ENCODE data around the gene POFUT2.

POFUT2 gene

DNA sequence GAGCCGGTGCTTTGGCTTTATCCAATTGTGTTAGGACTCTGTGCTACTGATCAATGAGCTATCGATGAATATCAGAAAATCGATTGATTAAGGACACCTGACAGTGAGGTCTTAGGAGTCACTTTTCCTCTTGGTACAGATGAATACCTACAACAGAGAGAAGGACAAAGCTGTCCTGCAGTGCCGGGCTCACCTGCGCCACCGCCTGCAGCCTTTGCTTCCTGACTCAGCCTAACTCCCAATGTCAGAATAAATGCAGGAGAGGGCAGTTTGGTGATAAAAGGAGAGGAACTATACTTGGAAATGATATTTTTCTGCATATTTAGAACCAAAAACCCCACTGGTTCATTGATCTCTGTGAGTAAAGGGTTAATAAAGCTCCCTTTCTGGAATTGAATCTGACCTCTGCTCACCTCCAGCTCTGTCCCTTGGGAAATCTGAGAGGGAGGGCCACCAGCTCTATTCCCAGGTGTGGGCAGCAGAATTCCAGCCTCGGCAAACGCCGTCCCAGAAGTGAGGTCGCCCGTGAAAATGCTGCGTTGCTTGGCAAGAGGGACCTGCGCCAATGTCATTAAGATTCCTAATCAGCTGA lies 39.3 kb downstream of the POFUT2 start:
- no peak for DNase-seq

DNA sequence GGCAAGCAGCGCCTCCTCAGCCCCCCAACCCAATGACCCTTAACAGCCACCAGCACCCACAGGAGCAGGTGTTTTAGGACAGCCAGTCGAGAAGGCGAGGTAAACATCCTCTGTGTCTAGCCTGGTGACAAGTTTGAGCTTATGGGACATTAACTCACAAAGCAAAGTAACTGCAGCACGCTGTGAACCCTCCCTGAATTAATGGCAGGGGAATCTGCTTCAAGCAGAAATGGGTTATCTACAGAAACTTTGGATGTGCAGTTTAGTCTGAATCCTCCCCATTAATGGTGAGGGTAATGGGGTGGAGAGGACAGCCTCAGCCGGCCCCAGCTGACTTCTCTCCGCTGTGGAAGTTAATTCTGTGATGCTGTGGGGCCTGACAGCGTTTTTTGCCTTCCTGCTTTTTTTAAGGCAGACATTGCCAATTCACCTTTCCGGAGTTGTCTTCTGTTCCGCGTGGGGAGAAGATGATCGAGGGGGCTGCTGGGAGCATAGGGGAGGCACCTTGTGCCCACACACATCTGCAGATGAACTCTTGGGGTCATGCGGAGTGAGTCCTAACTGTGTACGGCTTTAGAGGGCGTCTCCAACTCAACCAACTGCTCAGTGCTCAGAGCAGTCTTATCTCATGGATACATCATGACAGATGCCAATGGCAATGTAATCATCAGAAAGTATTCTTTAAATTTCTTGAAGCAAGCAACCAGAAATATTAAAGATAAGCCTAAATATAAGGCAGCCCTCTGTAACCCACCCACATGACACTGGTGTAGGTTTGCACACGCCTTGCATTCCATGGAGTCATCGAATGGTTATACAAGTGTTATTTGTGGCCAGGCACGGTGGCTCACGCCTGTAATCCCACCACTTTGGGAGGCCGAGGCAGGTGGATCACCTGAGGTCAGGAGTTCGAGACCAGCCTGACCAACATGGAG lies 41.0 kb downstream of the POFUT2 start:
- no peak for DNase-seq

DNA sequence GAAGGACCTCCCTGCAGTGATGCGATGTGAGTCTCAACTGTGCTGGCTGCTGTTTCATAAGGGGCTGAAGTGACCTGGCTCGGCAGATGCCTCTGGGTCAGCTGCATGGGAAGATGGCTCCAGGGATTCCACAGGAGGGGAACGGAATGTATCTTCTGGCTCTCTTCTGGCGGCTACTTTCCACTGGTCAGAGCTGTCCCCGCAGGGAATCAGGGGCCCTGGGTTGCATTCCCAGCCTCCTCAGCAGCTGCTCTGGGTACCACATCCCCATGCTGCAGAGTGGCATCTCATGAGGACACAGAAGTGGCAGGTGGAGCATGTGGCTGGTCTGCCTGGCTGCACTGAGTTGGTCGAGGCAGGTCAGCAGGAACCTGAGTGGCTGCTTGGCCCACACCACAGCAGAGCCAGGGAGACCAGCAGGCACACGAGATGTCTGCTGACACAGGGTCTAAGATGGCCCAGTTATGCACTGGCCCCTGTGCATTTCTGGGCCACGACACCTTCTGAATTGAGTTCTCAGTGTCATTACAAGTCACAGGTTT lies 42.8 kb downstream of the POFUT2 start:
- DNase-seq: no peak

DNA sequence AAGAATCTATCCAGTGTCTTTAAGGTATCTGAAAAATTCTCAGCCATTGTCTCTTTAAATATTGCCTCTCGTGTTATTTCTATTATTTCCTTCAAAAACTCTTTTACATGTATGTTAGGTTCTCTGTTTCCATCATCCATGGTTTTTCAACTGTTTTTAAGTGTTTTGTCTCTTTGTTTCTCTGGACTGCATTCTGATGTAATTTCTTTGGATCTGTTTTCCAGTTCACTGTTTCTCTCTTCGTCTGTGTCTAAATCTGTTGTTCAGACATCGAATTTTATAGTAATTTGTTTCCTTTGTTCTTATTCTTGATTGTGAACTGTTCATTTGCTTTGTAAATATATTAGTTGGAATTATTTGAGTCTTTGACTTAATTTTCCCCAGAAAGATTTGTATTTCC lies 44.1 kb downstream of the POFUT2 start:
- no peak for DNase-seq

DNA sequence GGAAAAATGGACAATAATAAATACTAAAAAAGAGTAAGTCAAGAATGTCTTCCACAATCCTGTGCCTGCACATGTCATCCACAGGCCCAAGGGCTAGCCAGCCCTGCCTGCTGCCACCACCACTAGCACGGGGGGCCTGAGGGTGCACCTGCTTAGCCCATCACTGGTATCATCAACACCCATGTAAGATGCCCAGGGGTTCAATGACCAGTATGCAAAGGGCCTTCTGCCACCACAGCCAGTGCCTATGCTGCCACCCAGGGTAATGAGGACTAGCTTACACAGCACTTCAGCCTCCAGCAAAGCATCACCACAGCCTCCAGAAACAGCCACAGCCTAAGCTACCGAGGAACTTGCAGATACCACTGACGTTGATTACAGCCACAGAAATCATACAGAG lies 46.3 kb downstream of the POFUT2 start:
- DNase-seq: no peak

DNA sequence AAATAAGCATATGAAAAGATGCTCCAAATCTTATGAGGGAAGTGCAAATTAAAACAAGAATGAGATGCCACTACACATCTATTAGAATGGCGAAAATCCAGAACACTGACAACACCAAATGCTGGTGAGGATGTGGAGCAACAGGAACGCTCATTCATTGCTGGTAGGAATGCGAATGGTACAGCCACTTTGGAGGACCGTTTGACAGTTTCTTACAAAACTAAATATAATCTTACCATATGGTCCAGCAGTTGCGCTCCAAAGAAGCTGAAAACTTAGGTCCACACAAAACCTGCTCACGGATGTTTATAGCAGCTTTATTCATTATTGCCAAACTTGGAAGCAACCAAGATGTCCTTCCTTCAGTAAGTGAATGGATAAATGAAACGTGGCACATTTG lies 50.3 kb downstream of the POFUT2 start:
- DNase-seq: no peak

DNA sequence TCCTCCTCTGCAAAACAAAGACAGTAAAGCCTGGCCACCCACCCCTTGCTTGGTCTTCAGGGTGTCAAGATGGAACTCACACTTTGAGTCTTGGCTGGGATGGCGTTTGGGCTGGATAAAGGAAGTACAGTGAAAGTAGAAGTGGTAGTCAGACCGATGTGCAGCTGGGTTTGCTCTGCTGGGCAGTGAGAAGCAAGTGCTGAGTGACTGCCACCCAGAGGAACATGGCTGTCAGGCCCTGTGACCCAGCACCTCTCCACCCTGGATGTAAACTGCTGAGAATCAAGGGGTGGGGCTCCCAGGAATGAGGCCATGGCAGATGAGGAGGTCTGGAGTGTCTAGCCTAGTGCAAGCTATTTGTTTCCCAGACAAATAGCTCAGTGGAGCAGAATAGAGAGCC lies 51.2 kb downstream of the POFUT2 start:
- peak in 1 of 2 donors; percentile 31 for DNase-seq

DNA sequence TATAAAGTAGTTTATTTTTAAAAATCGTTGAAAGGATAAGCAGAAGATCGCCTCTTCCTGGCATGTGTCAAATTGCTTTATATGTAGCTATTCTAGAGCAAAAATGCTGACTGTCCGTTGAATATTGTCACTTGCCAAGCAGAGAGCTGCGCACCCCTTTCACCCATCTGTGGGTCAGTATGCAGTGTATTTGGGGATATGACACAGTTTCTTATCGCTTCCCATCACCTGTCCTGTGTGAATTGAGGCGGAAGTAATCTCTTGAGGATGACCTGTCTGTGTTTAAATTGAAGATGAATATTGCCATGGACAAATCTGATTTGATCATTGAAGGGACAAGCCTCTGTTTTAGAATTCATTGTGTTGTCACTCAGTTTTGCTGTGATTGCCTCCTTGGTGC lies 52.2 kb downstream of the POFUT2 start:
- no peak for DNase-seq

DNA sequence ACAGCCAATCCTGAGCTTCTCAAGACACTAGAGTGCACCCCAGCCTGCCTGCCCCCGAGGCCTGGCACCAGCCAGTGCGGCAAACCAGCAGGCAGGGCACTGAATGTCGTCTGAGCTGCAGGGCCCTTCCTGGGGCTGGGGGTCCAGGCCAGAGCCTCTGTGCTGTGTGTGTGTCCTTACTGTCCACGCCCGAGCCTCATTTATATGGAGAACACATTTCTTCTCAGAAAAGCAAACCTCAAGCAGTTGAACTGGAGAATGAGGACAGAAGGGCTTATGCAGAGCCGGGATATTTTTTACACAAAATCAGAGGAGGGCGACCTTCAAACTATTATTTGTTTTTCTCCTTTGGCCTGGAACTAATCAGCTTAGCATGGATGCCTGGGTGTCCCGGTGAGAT lies 52.7 kb downstream of the POFUT2 start:
- DNase-seq: no peak

DNA sequence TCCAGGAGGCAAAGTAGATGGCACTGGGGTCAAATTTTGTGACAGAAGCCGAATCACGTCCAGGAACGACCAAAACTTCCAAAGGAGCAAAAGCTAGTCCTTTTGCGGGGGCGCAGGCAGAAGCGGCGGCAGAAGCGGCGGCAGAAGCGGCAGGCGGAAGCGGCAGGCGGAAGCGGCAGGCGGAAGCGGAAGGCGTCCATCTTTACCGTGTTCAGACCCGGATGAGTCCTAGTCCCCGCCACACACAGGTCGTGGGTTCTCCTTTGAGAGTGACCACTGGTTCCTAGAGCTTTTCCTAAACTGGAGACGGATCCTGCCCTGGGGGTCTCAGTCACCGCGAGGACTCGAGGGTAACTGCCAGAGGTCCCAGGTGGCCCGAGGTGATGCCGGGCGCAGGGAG lies 53.6 kb downstream of the POFUT2 start:
- no peak for DNase-seq

DNA sequence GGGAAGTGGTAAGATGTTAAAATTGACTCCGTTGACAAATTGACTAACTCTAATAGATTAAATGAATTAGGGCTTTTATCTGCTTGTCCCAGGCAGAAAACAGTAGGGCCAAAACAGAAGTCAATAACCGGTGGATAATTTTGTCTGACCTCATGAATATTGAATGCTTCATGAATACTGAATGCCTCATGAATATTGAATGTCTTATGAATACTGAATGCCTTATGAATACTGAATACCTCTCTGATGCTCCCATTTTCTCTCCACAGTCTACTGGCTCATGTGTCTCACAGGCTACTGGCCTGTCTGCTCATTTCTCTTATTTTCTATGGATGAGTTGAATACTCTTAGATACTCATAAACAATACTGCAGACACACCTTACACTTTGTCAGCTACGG lies 56.0 kb downstream of the POFUT2 start:
- DNase-seq: no peak

DNA sequence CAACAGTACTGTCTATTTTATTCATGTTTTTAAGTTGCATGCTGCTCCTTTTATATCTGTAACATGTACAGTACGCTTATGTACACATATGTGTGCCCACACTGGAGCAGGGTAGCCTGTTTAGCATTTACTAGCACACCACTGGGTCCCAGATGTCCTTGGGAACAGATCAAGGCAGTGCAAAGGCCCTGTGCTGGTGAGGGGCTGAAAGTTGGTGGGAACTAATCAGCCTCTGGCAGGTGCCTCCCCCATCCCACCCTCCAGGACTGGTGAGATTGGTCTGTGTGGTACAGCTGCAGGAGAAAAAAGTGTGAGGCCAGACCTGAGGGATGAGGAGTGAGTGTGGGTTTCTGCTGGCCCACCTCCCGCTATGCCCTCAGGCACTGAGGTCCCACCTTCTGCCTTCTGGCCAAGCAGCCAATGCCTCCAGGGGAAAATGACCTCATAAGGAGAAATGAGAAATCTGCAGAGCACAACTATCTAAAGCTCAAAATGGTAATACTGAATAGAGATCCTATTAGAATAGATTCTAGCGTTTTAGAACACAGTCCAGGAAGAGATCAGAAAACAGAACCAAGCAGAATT lies 58.9 kb downstream of the POFUT2 start:
- no peak for DNase-seq

DNA sequence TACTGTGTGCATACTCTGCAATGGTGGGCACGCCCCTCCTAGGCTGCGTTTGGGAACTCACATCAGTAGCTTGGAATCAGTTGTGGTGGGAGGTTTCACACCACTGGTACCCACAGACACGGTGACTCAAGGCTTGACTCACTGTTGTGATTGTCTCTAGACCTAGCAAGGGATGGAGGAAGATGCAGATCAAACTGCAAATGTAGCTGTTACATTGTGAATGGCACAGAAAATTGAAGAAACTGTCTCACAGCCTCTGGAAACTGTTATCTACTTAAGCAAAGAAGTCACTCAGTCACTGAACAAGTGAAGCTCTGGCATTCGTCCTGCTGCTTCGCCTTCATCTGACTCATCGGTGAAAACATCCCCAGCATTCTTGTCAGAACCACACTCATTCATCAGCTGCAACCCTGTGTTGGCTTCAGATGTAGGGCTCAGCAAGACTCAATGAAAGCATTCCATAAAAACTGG lies 59.5 kb downstream of the POFUT2 start:
- DNase-seq: peak; percentile 46 to 76

DNA sequence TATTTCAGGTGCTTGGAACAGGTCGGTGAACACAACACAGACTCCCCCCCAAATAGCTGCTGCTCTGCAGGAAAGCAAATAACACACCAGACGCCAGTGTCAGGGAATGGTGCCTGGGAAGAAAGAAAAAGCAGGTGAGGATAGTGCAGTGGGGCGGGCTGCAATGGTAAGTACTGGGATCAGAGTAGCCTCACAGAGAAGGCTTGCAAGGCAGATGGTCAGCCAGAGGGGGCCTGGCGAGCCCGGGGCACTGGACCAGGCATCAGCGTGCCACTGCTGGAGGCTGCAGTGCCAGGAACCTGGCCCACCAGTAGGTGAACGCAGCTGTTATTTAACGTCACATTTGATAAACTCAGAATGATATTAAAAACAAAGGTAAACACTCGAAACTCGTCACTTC lies 60.0 kb downstream of the POFUT2 start:
- no peak for DNase-seq

DNA sequence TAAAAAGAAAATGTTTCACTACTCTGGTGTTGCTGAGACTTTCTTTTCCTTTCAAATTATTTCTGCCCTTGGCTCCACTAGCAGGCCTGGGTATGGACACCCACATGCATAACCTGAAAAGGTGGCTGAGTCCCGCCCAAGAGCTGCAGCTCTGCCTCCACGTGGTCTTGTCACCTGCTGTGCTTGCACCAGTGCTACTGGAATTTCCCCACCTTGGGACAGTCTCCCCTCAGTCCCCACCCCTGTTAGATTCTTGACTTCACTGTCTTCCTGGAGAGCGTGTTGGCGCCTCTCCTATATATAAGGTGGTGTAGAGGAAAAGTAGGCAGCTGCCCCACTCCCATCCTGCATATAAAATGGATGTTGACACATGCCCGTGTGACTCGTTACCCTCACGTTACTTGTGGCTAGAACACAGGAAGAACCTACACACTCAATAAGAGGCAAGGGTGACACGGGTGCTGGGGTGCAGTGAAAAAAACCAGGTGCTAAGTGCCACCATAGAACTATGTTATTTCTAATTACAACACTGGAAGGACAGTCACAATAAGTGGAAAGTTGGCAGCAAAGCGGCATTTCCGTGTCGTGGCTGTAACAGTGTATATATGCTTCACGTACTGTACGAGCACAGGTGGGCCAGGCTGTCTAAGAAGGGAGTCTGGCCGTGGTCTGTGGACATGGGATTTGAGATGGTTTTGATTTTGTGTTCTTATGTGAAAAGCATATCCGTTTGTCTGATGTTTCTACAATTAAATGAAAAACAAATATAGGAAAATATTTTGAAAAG lies 61.0 kb downstream of the POFUT2 start:
- peak in 1 of 2 donors; percentile 58 for DNase-seq

DNA sequence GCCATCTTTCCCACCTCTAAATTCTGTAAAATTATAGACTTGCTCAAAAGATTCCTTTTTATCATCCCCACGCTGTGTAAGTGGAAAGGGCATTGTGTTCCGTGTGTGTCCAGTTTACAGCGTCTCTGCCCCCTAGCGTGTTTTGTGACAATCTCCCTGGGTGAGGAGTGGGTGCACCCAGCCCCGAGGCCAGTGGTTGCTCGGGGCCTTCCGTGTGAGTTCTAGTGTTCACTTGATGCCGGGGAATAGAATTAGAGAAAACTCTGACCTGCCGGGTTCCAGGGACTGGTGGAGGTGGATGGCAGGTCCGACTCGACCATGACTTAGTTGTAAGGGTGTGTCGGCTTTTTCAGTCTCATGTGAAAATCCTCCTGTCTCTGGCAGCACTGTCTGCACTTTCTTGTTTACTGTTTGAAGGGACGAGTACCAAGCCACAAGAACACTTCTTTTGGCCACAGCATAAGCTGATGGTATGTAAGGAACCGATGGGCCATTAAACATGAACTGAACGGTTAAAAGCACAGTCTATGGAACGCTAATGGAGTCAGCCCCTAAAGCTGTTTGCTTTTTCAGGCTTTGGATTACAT lies 61.9 kb downstream of the POFUT2 start:
- no peak for DNase-seq

DNA sequence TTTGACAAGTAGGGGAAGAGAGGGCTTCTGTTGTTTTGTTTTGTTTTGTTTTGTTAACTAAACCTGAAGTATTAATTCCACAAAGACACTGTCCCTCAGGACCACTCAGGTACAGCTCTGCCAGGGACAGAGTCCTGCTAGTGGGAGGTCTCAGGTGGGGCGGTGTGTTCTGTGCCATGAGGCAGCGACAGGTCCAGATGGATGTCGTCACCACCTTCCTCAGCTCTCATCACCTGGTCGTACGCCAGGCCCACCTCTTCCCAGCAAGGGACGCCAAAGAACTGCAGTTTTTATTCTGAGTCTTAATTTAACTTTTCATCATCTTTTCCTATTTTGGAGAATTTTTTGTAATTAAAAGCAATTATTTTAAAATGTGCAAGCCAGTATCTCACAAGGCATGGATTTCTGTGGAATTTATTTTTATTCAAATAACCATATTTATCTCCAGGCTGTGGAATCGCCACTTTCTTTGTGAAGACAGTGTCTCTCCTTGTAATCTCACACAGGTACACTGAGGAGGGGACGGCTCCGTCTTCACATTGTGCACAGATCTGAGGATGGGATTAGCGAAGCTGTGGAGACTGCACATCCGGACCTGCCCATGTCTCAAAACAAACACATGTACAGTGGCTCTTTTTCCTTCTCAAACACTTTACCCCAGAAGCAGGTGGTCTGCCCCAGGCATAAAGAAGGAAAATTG lies 62.5 kb downstream of the POFUT2 start:
- no peak for DNase-seq

DNA sequence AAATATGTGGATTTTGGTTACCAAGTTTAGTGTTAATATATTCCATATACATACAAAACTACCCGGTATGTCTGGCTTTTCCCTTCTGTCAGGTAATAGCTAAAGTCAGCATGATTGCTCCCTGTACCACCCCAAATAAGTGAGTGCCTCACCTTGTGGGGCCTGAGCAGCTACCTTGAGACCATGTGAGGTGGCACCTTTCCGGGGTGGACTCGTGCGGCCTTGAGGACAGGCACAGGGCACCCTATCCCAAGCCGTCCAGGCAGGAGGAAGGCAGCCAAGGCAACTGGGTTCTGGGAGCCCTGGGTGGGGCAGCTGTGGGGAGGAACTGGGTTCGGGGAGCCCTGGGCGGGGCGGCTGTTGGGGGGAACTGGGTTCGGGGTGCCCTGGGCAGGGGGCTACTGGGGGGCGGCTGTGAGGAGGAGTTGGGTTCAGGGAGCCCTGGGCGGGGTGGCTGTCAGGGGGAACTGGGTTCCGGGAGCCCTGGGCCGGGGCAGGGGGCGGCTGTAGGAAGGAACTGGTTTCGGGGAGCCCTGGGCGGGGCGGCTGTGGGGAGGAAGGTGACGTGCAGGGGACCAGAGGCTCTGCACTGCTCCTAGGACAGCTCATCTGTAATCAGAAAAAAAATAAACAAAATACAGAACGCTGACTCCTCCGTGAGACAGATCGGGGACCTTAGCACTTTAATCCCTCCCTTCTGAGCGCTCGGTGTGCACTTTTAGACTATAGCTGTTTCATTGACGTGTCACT lies 63.3 kb downstream of the POFUT2 start:
- peak; percentile 62 to 75 for DNase-seq

DNA sequence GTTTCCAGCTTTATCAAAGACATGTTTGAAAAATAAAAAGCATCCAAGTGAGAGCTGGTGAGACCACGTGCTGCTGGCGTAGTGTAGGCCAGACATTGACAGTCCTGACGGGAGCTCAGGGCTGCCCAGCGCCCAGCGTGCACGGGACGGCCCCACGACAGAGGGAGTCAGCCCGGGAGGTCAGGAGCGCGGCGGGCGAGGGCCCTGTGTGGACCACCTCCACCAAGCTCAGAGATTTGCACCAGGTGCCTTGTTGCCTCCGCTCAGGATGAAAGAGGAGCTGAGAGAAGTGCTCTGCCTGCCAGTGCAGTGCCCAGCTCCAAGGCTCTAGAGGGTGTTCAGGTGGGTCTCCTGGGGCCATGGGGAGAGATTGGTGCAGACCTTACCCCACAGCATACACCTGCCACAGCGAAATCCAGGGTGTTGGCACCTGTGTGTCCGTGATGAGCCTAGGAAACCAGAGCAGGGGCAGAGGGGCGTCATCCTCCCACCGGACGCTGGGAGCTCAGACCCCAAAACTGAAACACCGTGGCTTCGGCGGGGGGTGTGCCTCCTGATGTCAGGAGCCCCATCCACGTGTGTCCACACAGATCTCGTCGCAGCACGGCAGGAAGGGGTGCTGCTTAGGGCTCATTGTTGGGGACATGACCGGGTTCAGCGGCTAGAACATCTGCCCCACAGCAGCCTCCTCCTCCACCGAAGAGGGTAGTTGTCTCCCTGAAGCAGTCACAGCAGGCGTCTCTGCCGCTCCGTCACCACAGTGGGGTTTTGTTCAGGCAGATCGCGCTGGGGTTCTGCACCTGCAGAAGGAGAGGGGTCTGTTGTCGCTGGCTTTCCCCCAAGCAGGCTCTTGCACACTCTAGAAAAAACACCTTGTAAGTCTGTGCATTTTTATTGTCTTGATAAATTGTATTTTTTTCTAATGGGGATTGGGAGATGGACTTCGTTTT lies 64.2 kb downstream of the POFUT2 start:
- DNase-seq: peak in 1 of 2 donors; percentile 32

DNA sequence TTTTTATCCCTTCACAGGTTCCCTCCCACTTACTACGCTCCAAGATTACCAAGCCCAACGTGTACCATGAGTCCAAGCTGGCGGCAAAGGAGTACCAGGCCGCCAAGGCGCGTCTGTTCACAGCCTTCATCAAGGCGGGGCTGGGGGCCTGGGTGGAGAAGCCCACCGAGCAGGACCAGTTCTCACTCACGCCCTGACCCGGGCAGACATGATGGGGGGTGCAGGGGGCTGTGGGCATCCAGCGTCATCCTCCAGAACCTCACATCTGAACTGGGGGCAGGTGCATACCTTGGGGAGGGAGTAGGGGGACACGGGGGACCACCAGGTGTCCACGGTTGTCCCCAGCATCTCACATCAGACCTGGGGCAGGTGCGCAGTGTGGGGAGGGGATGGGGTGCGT lies 65.7 kb downstream of the POFUT2 start:
- DNase-seq: no peak
